LNCaP clone FGC (cell line): ENCODE data around the gene APOL1.

ENCODE experiments used
- DNase-seq: peaks from one replicate; pipeline ENCODE4 v3.0.0-alpha.2; 2011; ENCODE audit warnings: low read depth
- H3K4me3 ChIP-seq: 2 replicates; pipeline ENCODE4 v1.5.1; 2011; ENCODE audit warnings: mild to moderate bottlenecking, low read depth, low read length, control low read depth
- TF ChIP-seq, protein P1 (sequence below): IDR thresholded peaks from 2 replicates; pipeline ENCODE4 v1.5.1; 2012; ENCODE audit warnings: mild to moderate bottlenecking; ENCODE audit not compliant: control insufficient read depth, insufficient read depth; ENCODE audit errors: extremely low read depth

Gene APOL1

GRCh38 chr22:36302439-36303114, 49.6 kb downstream of the APOL1 start:
- no peak overlapping the region for H3K4me3 ChIP-seq
- no peak for DNase-seq
- TF ChIP-seq, protein P1, sequence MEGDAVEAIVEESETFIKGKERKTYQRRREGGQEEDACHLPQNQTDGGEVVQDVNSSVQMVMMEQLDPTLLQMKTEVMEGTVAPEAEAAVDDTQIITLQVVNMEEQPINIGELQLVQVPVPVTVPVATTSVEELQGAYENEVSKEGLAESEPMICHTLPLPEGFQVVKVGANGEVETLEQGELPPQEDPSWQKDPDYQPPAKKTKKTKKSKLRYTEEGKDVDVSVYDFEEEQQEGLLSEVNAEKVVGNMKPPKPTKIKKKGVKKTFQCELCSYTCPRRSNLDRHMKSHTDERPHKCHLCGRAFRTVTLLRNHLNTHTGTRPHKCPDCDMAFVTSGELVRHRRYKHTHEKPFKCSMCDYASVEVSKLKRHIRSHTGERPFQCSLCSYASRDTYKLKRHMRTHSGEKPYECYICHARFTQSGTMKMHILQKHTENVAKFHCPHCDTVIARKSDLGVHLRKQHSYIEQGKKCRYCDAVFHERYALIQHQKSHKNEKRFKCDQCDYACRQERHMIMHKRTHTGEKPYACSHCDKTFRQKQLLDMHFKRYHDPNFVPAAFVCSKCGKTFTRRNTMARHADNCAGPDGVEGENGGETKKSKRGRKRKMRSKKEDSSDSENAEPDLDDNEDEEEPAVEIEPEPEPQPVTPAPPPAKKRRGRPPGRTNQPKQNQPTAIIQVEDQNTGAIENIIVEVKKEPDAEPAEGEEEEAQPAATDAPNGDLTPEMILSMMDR: no peak

GRCh38 chr22:36303115-36303467, 50.2 kb downstream of the APOL1 start:
- TF ChIP-seq, protein P1: no peak
- DNase-seq: no peak
- H3K4me3 ChIP-seq: no peak overlapping the region

DNA sequence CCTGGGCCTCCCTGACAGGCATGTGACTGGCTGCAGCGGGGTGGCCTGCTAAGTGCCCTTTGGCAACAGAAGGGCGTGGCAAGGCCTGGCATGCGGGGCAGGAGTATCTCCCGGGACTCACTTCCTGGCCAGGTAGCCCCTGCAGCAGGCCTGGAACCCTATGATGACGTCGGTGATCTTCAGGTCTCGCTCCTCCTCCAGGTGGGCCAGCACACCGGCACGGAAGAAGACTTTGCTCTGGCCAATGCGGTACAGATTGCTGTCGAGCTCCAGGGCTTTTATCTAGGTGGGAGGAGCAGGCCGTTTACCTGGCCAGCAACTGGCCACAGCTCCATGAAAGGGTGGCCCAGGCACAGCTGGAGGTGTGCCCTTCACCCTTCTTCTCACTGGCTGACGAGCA, 50.9 kb downstream of the APOL1 start:
- DNase-seq: no peak
- TF ChIP-seq, protein P1: no peak
- H3K4me3 ChIP-seq: no peak overlapping the region

GRCh38 chr22:36304429-36304828, 51.5 kb downstream of the APOL1 start:
- TF ChIP-seq, protein P1: no peak
- no peak overlapping the region for H3K4me3 ChIP-seq
- no peak for DNase-seq

DNA sequence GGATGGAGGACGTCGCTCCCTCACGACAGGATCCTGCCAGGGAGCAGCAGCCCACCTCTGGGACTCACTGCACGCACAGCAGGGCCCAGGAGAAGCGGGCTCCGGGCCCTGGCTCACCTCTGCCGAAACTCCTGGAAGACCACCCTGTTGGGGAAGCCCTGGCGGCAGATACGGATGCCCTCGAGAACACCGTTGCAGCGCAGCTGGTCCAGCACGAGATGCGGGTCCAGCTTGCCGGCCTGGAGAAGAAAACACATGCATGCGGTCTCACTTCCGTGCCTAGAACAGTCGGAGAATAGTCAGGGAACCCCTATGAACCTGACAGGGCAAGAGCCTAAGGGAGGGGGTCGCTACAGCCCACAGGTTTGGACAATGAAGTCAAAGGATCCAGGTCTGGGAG, 52.9 kb downstream of the APOL1 start:
- DNase-seq: no peak
- no peak overlapping the region for H3K4me3 ChIP-seq
- TF ChIP-seq, protein P1: no peak

DNA sequence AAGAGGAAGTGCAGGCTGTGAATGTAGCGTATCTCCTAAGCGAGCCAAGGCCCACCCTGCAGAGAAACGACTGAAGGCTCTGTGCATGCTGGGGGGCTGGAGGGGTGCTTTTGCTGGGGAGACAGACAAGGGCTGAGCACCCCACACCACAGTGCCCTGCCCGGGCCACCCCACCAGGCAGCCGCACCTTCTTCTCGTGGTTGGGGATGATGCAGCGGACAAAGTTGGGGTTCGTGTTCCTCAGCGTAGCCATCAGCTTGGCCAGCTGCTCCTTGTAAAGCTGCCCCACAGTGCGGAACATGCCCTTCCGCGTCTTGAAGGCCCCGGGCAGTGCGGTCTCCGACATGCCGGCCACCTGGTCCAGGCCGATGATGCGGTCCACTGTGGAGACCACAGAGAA, 53.3 kb downstream of the APOL1 start:
- TF ChIP-seq, protein P1: no peak
- DNase-seq: no peak

DNA sequence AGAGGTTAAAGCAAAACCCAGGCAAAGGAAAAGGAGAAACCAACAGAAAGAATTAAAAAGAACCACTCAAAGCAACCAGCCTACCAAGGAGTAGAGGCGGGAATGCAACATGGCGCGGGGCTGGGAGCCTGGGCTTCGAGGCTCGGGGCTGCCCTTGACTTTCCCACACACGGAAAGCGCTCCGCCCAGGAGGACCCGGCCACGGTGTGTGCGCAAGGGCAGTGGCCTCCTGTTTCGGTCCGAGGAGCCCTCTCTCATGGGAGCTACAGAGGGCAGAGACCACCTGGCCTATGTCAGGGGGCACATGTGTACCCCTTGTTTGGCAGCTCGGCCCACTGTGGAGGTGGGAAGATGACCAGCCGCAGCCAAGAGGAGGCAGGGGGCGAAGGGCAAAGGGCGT, 55.9 kb downstream of the APOL1 start:
- TF ChIP-seq, protein P1: no peak
- no peak for DNase-seq
- no peak overlapping the region for H3K4me3 ChIP-seq

More for the DNA sequence above, 53.3 kb downstream of the APOL1 start:
- H3K4me3 ChIP-seq: no peak overlapping the region
